Ishikawa (cell line): Measurements from ENCODE around the gene KLHL26.

ENCODE experiments used
- CEBPB ChIP-seq: IDR thresholded peaks from 2 replicates; pipeline ENCODE4 v1.6.1; 2012
- EGR1 ChIP-seq: IDR thresholded peaks from 2 replicates; pipeline ENCODE4 v1.6.1; 2012
- EP300 ChIP-seq: IDR thresholded peaks from 2 replicates; pipeline ENCODE4 v1.6.1; 2012; ENCODE audit warnings: borderline replicate concordance
- FOXM1 ChIP-seq: IDR thresholded peaks from 2 replicates; pipeline ENCODE4 v1.6.1; 2012; ENCODE audit warnings: low read depth, borderline replicate concordance
- RAD21 ChIP-seq: IDR thresholded peaks from 2 replicates; pipeline ENCODE4 v1.6.1; 2012; ENCODE audit warnings: low read depth
- TAF1 ChIP-seq: IDR thresholded peaks from 2 replicates; pipeline ENCODE4 v1.6.1; 2012; ENCODE audit warnings: low read depth, mild to moderate bottlenecking
- TEAD4 ChIP-seq: IDR thresholded peaks from 2 replicates; pipeline ENCODE4 v1.6.1; 2012
- YY1 ChIP-seq: IDR thresholded peaks from 2 replicates; pipeline ENCODE4 v1.6.1; 2012; ENCODE audit warnings: low read depth
- TF ChIP-seq, protein P1 (sequence below): IDR thresholded peaks from 2 replicates; pipeline ENCODE4 v1.6.1; 2012
- TF ChIP-seq, protein P2 (sequence below): IDR thresholded peaks from 2 replicates; pipeline ENCODE4 v1.6.1; 2012
- TF ChIP-seq, protein P3 (sequence below): IDR thresholded peaks from 2 replicates; pipeline ENCODE4 v1.6.1; 2012; ENCODE audit warnings: low read depth, mild to moderate bottlenecking

- TF ChIP-seq CEBPB (no peak), EP300 (no peak), RAD21 (no peak), TEAD4 (no peak), YY1 (no peak), TAF1 (no peak), EGR1 (no peak), FOXM1 (no peak)
- TF ChIP-seq, protein P1, sequence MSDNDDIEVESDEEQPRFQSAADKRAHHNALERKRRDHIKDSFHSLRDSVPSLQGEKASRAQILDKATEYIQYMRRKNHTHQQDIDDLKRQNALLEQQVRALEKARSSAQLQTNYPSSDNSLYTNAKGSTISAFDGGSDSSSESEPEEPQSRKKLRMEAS: no peak
- TF ChIP-seq, protein P2, sequence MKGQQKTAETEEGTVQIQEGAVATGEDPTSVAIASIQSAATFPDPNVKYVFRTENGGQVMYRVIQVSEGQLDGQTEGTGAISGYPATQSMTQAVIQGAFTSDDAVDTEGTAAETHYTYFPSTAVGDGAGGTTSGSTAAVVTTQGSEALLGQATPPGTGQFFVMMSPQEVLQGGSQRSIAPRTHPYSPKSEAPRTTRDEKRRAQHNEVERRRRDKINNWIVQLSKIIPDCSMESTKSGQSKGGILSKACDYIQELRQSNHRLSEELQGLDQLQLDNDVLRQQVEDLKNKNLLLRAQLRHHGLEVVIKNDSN: no peak
- TF ChIP-seq, protein P3, sequence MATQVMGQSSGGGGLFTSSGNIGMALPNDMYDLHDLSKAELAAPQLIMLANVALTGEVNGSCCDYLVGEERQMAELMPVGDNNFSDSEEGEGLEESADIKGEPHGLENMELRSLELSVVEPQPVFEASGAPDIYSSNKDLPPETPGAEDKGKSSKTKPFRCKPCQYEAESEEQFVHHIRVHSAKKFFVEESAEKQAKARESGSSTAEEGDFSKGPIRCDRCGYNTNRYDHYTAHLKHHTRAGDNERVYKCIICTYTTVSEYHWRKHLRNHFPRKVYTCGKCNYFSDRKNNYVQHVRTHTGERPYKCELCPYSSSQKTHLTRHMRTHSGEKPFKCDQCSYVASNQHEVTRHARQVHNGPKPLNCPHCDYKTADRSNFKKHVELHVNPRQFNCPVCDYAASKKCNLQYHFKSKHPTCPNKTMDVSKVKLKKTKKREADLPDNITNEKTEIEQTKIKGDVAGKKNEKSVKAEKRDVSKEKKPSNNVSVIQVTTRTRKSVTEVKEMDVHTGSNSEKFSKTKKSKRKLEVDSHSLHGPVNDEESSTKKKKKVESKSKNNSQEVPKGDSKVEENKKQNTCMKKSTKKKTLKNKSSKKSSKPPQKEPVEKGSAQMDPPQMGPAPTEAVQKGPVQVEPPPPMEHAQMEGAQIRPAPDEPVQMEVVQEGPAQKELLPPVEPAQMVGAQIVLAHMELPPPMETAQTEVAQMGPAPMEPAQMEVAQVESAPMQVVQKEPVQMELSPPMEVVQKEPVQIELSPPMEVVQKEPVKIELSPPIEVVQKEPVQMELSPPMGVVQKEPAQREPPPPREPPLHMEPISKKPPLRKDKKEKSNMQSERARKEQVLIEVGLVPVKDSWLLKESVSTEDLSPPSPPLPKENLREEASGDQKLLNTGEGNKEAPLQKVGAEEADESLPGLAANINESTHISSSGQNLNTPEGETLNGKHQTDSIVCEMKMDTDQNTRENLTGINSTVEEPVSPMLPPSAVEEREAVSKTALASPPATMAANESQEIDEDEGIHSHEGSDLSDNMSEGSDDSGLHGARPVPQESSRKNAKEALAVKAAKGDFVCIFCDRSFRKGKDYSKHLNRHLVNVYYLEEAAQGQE: no peak
Observed at GRCh38 chr19:18594824-18595373, 41.9 kb upstream of the KLHL26 start.
